IMR-90 (cell line): ENCODE measurements around the gene WEE2. TPM values are rescaled to one million over a fixed set of nuclear protein-coding genes. Genes with fewer than 3 reads are reported as not detected.

Experiments used
- ATAC-seq: fragments of 200-7000 bp; cut with Tn5 transposase; 2 replicates; pipeline ENCODE4 v1.9.1; 2020; ENCODE audit warnings: low read depth, mild to moderate bottlenecking, moderate library complexity
- BruUV-seq: library from RNA; stranded (reverse); fragments of 400-500 nt; replicated peaks from 2 replicates; lab custom pipeline; 2021; lab: Mats Ljungman, UMichigan
- CTCF ChIA-PET: fragments of 300-600 bp; formaldehyde crosslinking; extraction: SDS; loops from one replicate; lab custom pipeline; 2021; ENCODE audit warnings: antibody characterized with exemption; lab: Yijun Ruan, JAX
- POLR2A ChIA-PET: fragments of 300-600 bp; sonication (Branson Sonifier 250); formaldehyde crosslinking; loops from one replicate; lab custom pipeline; 2022; ENCODE audit warnings: antibody characterized with exemption; ENCODE audit not compliant: unreplicated experiment; lab: Charles Lee
- DNase-seq: peaks from one replicate; pipeline ENCODE4 v3.0.0; 2013
- H2AFZ ChIP-seq: replicated peaks from 2 replicates; pipeline ENCODE3; 2013; ENCODE audit warnings: low read length, mild to moderate bottlenecking; ENCODE audit not compliant: poor library complexity
- H2AK5ac ChIP-seq: 2 replicates; pipeline ENCODE4 v1.6.1; 2013; ENCODE audit warnings: low read depth, low read length, inconsistent platforms
- H2AK9ac ChIP-seq: replicated peaks from 2 replicates; pipeline ENCODE3; 2013; ENCODE audit warnings: mild to moderate bottlenecking, low read depth, low read length, moderate library complexity; ENCODE audit not compliant: poor library complexity
- H2BK120ac ChIP-seq: 2 replicates; pipeline ENCODE4 v1.6.1; 2013; ENCODE audit warnings: low read depth, low read length, inconsistent platforms
- H2BK15ac ChIP-seq: 3 replicates; pipeline ENCODE4 v1.6.1; 2013; ENCODE audit warnings: low read depth, low read length, inconsistent platforms
- H2BK20ac ChIP-seq: 2 replicates; pipeline ENCODE4 v1.6.1; 2013; ENCODE audit warnings: low read depth, mild to moderate bottlenecking, inconsistent platforms, low read length, moderate library complexity
- H2BK5ac ChIP-seq: 2 replicates; pipeline ENCODE4 v1.6.1; 2013; ENCODE audit warnings: mild to moderate bottlenecking, low read depth, low read length, inconsistent platforms; ENCODE audit not compliant: poor library complexity, severe bottlenecking
- H3K14ac ChIP-seq: replicated peaks from 2 replicates; pipeline ENCODE4 v1.6.1; 2013; ENCODE audit warnings: low read depth, low read length, inconsistent platforms
- H3K18ac ChIP-seq: 2 replicates; pipeline ENCODE4 v1.6.1; 2013; ENCODE audit warnings: low read depth, low read length, control low read depth
- H3K23ac ChIP-seq: 2 replicates; pipeline ENCODE4 v1.6.1; 2013; ENCODE audit warnings: low read depth, low read length, inconsistent platforms
- H3K27ac ChIP-seq: 2 replicates; pipeline ENCODE4 v1.5.1; 2013; ENCODE audit warnings: mild to moderate bottlenecking, control low read depth, low read length; ENCODE audit not compliant: insufficient read depth
- H3K27me3 ChIP-seq: 2 replicates; pipeline ENCODE4 v1.6.1; 2013; ENCODE audit warnings: low read length; ENCODE audit not compliant: control insufficient read depth, insufficient read depth
- H3K36me3 ChIP-seq: 2 replicates; pipeline ENCODE4 v1.6.1; 2013; ENCODE audit warnings: low read length, mixed read lengths; ENCODE audit not compliant: control insufficient read depth, insufficient read depth
- H3K4ac ChIP-seq: 2 replicates; pipeline ENCODE4 v1.6.1; 2013; ENCODE audit warnings: low read depth, low read length, inconsistent platforms
- H3K4me1 ChIP-seq: 2 replicates; pipeline ENCODE4 v1.6.1; 2013; ENCODE audit warnings: low read length, mixed read lengths; ENCODE audit not compliant: control insufficient read depth, insufficient read depth
- H3K4me2 ChIP-seq: 2 replicates; pipeline ENCODE4 v1.6.1; 2013; ENCODE audit warnings: low read depth, mild to moderate bottlenecking, control low read depth, low read length, moderate library complexity
- H3K4me3 ChIP-seq: 2 replicates; pipeline ENCODE4 v1.5.1; 2013; ENCODE audit warnings: low read depth, mild to moderate bottlenecking, control low read depth, low read length, moderate library complexity; ENCODE audit not compliant: insufficient read depth
- H3K56ac ChIP-seq: 2 replicates; pipeline ENCODE4 v1.6.1; 2013; ENCODE audit warnings: low read length, inconsistent platforms; ENCODE audit not compliant: insufficient read depth; ENCODE audit errors: extremely low read depth
- H3K79me1 ChIP-seq, 2 experiments: 2 replicates each; pipeline ENCODE4 v1.6.1; 2013; ENCODE audit warnings: low read length in 2 of 2, inconsistent platforms in 1 of 2, low read depth in 1 of 2
- H3K9ac ChIP-seq: 2 replicates; pipeline ENCODE4 v1.6.1; 2013; ENCODE audit warnings: low read depth, low read length, control low read depth
- H3K9me1 ChIP-seq: 2 replicates; pipeline ENCODE4 v1.6.1; 2013; ENCODE audit warnings: low read length, inconsistent platforms; ENCODE audit not compliant: insufficient read depth
- H3K9me3 ChIP-seq: 2 replicates; pipeline ENCODE4 v1.6.1; 2013; ENCODE audit warnings: low read length; ENCODE audit not compliant: control insufficient read depth, insufficient read depth
- H4K20me1 ChIP-seq: 2 replicates; pipeline ENCODE4 v1.6.1; 2013; ENCODE audit warnings: low read length, inconsistent platforms; ENCODE audit not compliant: insufficient read depth
- H4K5ac ChIP-seq: 2 replicates; pipeline ENCODE4 v1.6.1; 2013; ENCODE audit warnings: mild to moderate bottlenecking, low read depth, low read length, control low read depth
- H4K8ac ChIP-seq, 2 experiments: 2 replicates each; pipeline ENCODE4 v1.6.1; 2013; ENCODE audit warnings: low read depth in 2 of 2, low read length in 2 of 2, control low read depth in 1 of 2, inconsistent platforms in 1 of 2
- H4K91ac ChIP-seq: 2 replicates; pipeline ENCODE4 v1.6.1; 2013; ENCODE audit warnings: low read depth, low read length, inconsistent platforms; ENCODE audit not compliant: insufficient read depth
- CHD1 ChIP-seq: IDR thresholded peaks from 2 replicates; pipeline ENCODE4 v1.6.1; 2012; ENCODE audit warnings: low read depth, low read length, improper control_type of control experiment
- ELK1 ChIP-seq: fragments of 150-350 bp; IDR thresholded peaks from 2 replicates; pipeline ENCODE4 v1.6.1; 2016; ENCODE audit warnings: low read depth, mild to moderate bottlenecking, low read length, moderate library complexity, borderline replicate concordance
- FOS ChIP-seq: fragments of 150-350 bp; IDR thresholded peaks from 2 replicates; pipeline ENCODE4 v1.6.1; 2016; ENCODE audit warnings: low read depth, low read length
- MXI1 ChIP-seq: IDR thresholded peaks from 2 replicates; pipeline ENCODE4 v1.6.1; 2012; ENCODE audit warnings: low read depth, mild to moderate bottlenecking, low read length, moderate library complexity, borderline replicate concordance
- POLR2A ChIP-seq: IDR thresholded peaks from 2 replicates; pipeline ENCODE4 v1.6.1; 2012; ENCODE audit warnings: mild to moderate bottlenecking, low read depth, low read length
- RCOR1 ChIP-seq: IDR thresholded peaks from 2 replicates; pipeline ENCODE4 v1.6.1; 2012; ENCODE audit warnings: mild to moderate bottlenecking, low read length, improper control_type of control experiment; ENCODE audit not compliant: insufficient replicate concordance
- RFX5 ChIP-seq: IDR thresholded peaks from 2 replicates; pipeline ENCODE4 v1.8.0; 2012; ENCODE audit warnings: low read depth, mild to moderate bottlenecking, low read length, moderate library complexity
- SMC3 ChIP-seq: fragments of 150-350 bp; IDR thresholded peaks from 2 replicates; pipeline ENCODE4 v1.6.1; 2016; ENCODE audit warnings: low read depth, mild to moderate bottlenecking, antibody characterized with exemption, low read length, moderate library complexity
- WGBS, 2 experiments: methylation state at CpG; one replicate each; pipeline versions ENCODE4 v1.1.5 to v1.1.7; 2013; ENCODE audit warnings: missing lambda C conversion rate in 2 of 2; ENCODE audit not compliant: insufficient read length in 1 of 2; ENCODE audit errors: extremely low coverage in 2 of 2; 5-methylcytosine and 5-hydroxymethylcytosine counted together
- dilution Hi-C: fragments of 300-500 bp; cut with HindIII; formaldehyde crosslinking; loops from one replicate; pipeline ENCODE4 v1.14.3; 2018; ENCODE audit warnings: low sequenced_read_pairs; ENCODE audit not compliant: unreplicated experiment
- in situ Hi-C: fragments of 300-500 bp; cut with MboI; formaldehyde crosslinking; loops from 3 replicates; pipeline ENCODE4 v1.14.3; 2019; ENCODE audit warnings: low sequenced_read_pairs, inconsistent platforms, mixed read lengths
- intact Hi-C: fragments of 100-400 bp; cut with micrococcal nuclease; formaldehyde crosslinking; loops from 2 replicates; pipeline ENCODE4 v1.10.0; 2022
- polyA plus RNA-seq, 3 experiments: library from polyadenylated mRNA; depleted of rRNA; stranded (reverse); fragments of >200 nt; gene quantifications; 2 replicates each; pipeline ENCODE4 v1.2.3, GENCODE V29; 2012; ENCODE audit warnings: low replicate concordance in 1 of 3
- total RNA-seq: library from RNA; depleted of rRNA; stranded (reverse); fragments of >200 nt; gene quantifications from 2 replicates; pipeline ENCODE4 v1.2.3, GENCODE V29; 2012

The WEE2 gene
- total and polyA plus RNA-seq, 2 of the 4 experiments (the other 2 are of a cell fraction): not detected

GRCh38 chr7:141665208-141666035 is 42.7 kb upstream of the WEE2 start:
- BruUV-seq: no TSS peak
- no peak overlapping the region for H2AFZ ChIP-seq
- H4K20me1 ChIP-seq: no peaks in the 10 kb centered on the region
- no peak overlapping the region for H3K4me2 ChIP-seq
- ATAC-seq: no peak
- H3K9me1 ChIP-seq: no peaks in the 10 kb centered on the region
- H2BK5ac ChIP-seq: no peak overlapping the region
- H3K27ac ChIP-seq: no peak overlapping the region
- no peak overlapping the region for H2BK120ac ChIP-seq
- no peaks in the 10 kb centered on the region for H3K9me3 ChIP-seq
- no peak overlapping the region for H2BK15ac ChIP-seq
- H3K56ac ChIP-seq: no peak overlapping the region
- no peak overlapping the region for H2AK9ac ChIP-seq
- H3K36me3 ChIP-seq: peaks cover 13% of the 10 kb centered on the region
- no peaks in the 10 kb centered on the region for H3K27me3 ChIP-seq
- no peaks in the 10 kb centered on the region for H3K4me1 ChIP-seq
- no peaks in the 10 kb centered on the region for H3K79me1 ChIP-seq
- no peak overlapping the region for H2BK20ac ChIP-seq
- no peak overlapping the region for H4K5ac ChIP-seq
- H4K91ac ChIP-seq: no peak overlapping the region
- in situ Hi-C loops (no loop called here), intact Hi-C loops (no loop called here), dilution Hi-C loops (no loop called here)
- no peak overlapping the region for H2AK5ac ChIP-seq
- no peak overlapping the region for H3K18ac ChIP-seq
- DNase-seq: no peak
- CTCF ChIA-PET: interaction anchor here (0.7 kb wide), 1 partner anchor 385 kb away, joined by 4 read pairs; no protein-coding TSS in a partner anchor
- WGBS, 2 experiments: 81% methylated on average over 5 of the region's 18 CpGs; no CpG with 5 or more reads in 1 of the 2 experiments
- no peak overlapping the region for H3K4me3 ChIP-seq
- H4K8ac ChIP-seq: no peak overlapping the region
- no peak overlapping the region for H3K4ac ChIP-seq
- no peak overlapping the region for H3K9ac ChIP-seq
- no peak overlapping the region for H3K23ac ChIP-seq
- POLR2A ChIA-PET: no interaction called here
- TF ChIP-seq CHD1: no peak
- no peak for TF ChIP-seq POLR2A
- no peak for TF ChIP-seq RFX5
- no peak for TF ChIP-seq RCOR1
- no peak for TF ChIP-seq MXI1
- no peak for TF ChIP-seq FOS
- TF ChIP-seq ELK1: no peak
- TF ChIP-seq SMC3: no peak
- no peak overlapping the region for H3K14ac ChIP-seq
